Type B pancreatic cell (in vitro differentiated cells): ENCODE results near the gene PEAK1. TPM values are rescaled to one million over a fixed set of nuclear protein-coding genes. Genes with fewer than 3 reads are reported as not detected.

Experiments used
- DNase-seq: peaks from one replicate; pipeline ENCODE4 v3.0.0; 2021; ENCODE audit warnings: mixed read lengths; ENCODE audit not compliant: unreplicated experiment; ENCODE audit errors: extremely low spot score
- H3K27ac Mint-ChIP-seq: 2 replicates; pipeline ENCODE4 v1.8.0; 2021; ENCODE audit warnings: mild to moderate bottlenecking, mixed read lengths
- H3K27me3 Mint-ChIP-seq: 2 replicates; pipeline ENCODE4 v1.8.0; 2021; ENCODE audit warnings: mixed read lengths
- H3K36me3 Mint-ChIP-seq: 2 replicates; pipeline ENCODE4 v1.8.0; 2021; ENCODE audit warnings: mixed read lengths
- H3K4me1 Mint-ChIP-seq: one replicate; pipeline ENCODE4 v1.8.0; 2021; ENCODE audit warnings: mixed read lengths; ENCODE audit not compliant: unreplicated experiment
- H3K4me3 Mint-ChIP-seq: 2 replicates; pipeline ENCODE4 v1.8.0; 2021; ENCODE audit warnings: mild to moderate bottlenecking, mixed read lengths
- H3K9me3 Mint-ChIP-seq: 2 replicates; pipeline ENCODE4 v1.8.0; 2021; ENCODE audit warnings: mixed read lengths
- total RNA-seq: library from RNA; stranded (reverse); gene quantifications from 2 replicates; pipeline ENCODE4 v1.2.1, GENCODE V29; 2021; ENCODE audit warnings: low replicate concordance
- TF ChIP-seq, protein P1 (sequence below): fragments of 200-600 bp; sonication (generic); conservative IDR thresholded peaks from 2 replicates; pipeline ENCODE4 v1.5.0; 2021; ENCODE audit warnings: antibody characterized with exemption, mild to moderate bottlenecking

Gene PEAK1
- total RNA-seq, 1 donor from 2014 or later, result 35.0 TPM

DNA sequence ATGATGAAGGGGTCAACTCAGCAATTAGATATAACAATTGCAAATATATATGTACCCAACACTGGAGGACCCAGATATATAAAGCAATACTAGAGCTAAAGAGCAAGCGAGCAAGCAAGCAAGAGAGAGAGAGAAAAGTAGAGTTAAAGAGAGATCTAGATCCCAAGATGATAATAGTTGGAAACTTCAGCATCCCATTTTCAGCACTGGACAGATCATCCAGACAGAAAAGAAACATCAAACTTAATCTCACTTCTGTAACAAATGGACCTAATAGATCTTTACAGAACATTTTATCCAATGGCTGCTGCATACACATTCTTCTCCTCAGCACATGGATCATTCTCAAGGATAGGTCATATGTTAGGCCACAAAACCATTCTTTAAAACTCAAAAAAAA, 23.2 kb downstream of the PEAK1 start:
- H3K4me1 Mint-ChIP-seq, result no peaks in the 10 kb centered on the region
- H3K27me3 Mint-ChIP-seq, result no peaks in the 10 kb centered on the region
- peaks cover 9% of the 10 kb centered on the region for H3K36me3 Mint-ChIP-seq
- no peak overlapping the region for H3K27ac Mint-ChIP-seq
- no peak for DNase-seq
- H3K4me3 Mint-ChIP-seq, result no peak overlapping the region
- H3K9me3 Mint-ChIP-seq, result peaks cover 18% of the 10 kb centered on the region
- TF ChIP-seq, protein P1, sequence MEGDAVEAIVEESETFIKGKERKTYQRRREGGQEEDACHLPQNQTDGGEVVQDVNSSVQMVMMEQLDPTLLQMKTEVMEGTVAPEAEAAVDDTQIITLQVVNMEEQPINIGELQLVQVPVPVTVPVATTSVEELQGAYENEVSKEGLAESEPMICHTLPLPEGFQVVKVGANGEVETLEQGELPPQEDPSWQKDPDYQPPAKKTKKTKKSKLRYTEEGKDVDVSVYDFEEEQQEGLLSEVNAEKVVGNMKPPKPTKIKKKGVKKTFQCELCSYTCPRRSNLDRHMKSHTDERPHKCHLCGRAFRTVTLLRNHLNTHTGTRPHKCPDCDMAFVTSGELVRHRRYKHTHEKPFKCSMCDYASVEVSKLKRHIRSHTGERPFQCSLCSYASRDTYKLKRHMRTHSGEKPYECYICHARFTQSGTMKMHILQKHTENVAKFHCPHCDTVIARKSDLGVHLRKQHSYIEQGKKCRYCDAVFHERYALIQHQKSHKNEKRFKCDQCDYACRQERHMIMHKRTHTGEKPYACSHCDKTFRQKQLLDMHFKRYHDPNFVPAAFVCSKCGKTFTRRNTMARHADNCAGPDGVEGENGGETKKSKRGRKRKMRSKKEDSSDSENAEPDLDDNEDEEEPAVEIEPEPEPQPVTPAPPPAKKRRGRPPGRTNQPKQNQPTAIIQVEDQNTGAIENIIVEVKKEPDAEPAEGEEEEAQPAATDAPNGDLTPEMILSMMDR, result no peak

- H3K9me3 Mint-ChIP-seq, result peaks cover 15% of the 10 kb centered on the region
- no peaks in the 10 kb centered on the region for H3K27me3 Mint-ChIP-seq
- H3K4me1 Mint-ChIP-seq, result no peaks in the 10 kb centered on the region
- no peak overlapping the region for H3K4me3 Mint-ChIP-seq
- TF ChIP-seq, protein P1, result no peak
- no peak for DNase-seq
- peaks cover 7% of the 10 kb centered on the region for H3K36me3 Mint-ChIP-seq
- H3K27ac Mint-ChIP-seq, result no peak overlapping the region
Measured at GRCh38 chr15:77395013-77395774, 24.7 kb downstream of the PEAK1 start.

- TF ChIP-seq, protein P1, result no peak
- H3K9me3 Mint-ChIP-seq, result peaks cover 3% of the 10 kb centered on the region
Measured at GRCh38 chr15:77393471-77393840, 26.4 kb downstream of the PEAK1 start.

DNA sequence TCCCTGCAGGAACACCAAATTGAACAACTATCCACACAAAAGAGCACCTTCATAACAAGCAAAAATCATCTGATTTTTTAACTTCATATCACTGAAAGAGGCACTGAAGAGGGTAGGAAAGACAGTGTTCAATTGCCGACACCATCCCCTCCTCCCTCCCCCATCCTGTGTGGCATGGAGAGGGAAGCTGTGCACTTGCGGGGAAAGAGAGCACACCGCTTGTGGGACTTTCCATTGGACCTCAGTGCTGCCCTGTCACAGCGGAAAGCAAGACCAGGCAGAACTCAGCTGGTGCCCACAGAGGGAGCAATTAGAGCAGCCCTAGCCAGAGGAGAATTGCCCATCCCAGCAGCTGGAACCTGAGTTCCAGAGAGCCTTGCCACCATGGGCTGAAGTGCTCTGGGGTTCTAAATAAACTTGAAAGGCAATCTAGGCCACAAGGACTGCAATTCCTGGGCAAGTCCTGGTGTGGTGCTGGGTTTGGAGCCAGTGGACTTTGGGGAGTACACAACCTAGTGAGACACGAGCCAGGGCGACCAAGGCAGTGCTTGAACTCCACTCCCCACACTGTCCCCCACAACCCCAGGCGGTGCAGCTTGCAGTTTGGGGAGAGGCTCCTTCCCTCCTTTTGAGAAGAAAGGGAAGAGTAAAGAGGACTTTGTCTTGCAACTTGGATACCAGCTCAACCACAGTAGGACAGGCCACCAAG, 27.0 kb downstream of the PEAK1 start:
- H3K4me3 Mint-ChIP-seq, result no peak overlapping the region
- TF ChIP-seq, protein P1, result no peak
- no peak for DNase-seq

More at GRCh38 chr15:77393471-77393840, 26.4 kb downstream of the PEAK1 start:
- Mint-ChIP-seq H3K36me3 (no peaks in the 10 kb centered on the region), H3K4me3 (no peak overlapping the region), H3K4me1 (peaks cover 5% of the 10 kb centered on the region), H3K27me3 (no peaks in the 10 kb centered on the region), H3K27ac (no peak overlapping the region)
- no peak for DNase-seq

GRCh38 chr15:77391372-77391951, 28.4 kb downstream of the PEAK1 start:
- Mint-ChIP-seq H3K4me1 (peaks cover 9% of the 10 kb centered on the region), H3K4me3 (no peak overlapping the region), H3K9me3 (no peaks in the 10 kb centered on the region), H3K36me3 (no peaks in the 10 kb centered on the region), H3K27ac (no peak overlapping the region), H3K27me3 (no peaks in the 10 kb centered on the region)
- TF ChIP-seq, protein P1, result no peak
- no peak for DNase-seq

More for the DNA sequence above, 27.0 kb downstream of the PEAK1 start:
- Mint-ChIP-seq H3K27ac (no peak overlapping the region), H3K36me3 (no peaks in the 10 kb centered on the region), H3K9me3 (no peaks in the 10 kb centered on the region), H3K4me1 (peaks cover 5% of the 10 kb centered on the region), H3K27me3 (no peaks in the 10 kb centered on the region)
